Superior temporal gyrus (tissue), 1 donor: ENCODE measurements around the gene MTX2.
"Not testable (repeated sequence)": the region's sequence is repeated elsewhere in the genome, so short reads cannot be mapped to it uniquely, and the experiment has no call there.

Source experiments
- DNase-seq: peaks from one replicate; pipeline ENCODE4 v3.0.0-alpha.2; 2016; ENCODE audit errors: extremely low spot score

MTX2 gene

GRCh38 chr2:176285321-176285720 is 16.1 kb downstream of the MTX2 start:
- no peak for DNase-seq

- DNase-seq = no peak
These were observed 22.1 kb downstream of the MTX2 start for GRCh38 chr2:176291335-176291734.

GRCh38 chr2:176291809-176292283 is 22.6 kb downstream of the MTX2 start:
- DNase-seq = no peak

- no peak for DNase-seq
These were observed 23.4 kb downstream of the MTX2 start for GRCh38 chr2:176292608-176293007.

- DNase-seq = no peak
These were observed 24.1 kb downstream of the MTX2 start for GRCh38 chr2:176293334-176293733.

- DNase-seq = no peak
These were observed 27.8 kb downstream of the MTX2 start for GRCh38 chr2:176297067-176297466.

GRCh38 chr2:176297737-176298136 is 28.5 kb downstream of the MTX2 start:
- DNase-seq = no peak

GRCh38 chr2:176306020-176306419 is 36.8 kb downstream of the MTX2 start:
- DNase-seq = not testable (repeated sequence)

GRCh38 chr2:176317199-176317598 is 48.0 kb downstream of the MTX2 start:
- DNase-seq = no peak

GRCh38 chr2:176317623-176318065 is 48.4 kb downstream of the MTX2 start:
- DNase-seq = no peak

GRCh38 chr2:176321916-176322315 is 52.7 kb downstream of the MTX2 start:
- no peak for DNase-seq

- DNase-seq = no peak
These were observed 55.6 kb downstream of the MTX2 start for GRCh38 chr2:176324862-176325261.

GRCh38 chr2:176325732-176326131 is 56.5 kb downstream of the MTX2 start:
- no peak for DNase-seq

- DNase-seq = no peak
These were observed 58.9 kb downstream of the MTX2 start for GRCh38 chr2:176328149-176328548.

- DNase-seq = no peak
These were observed 61.4 kb downstream of the MTX2 start for GRCh38 chr2:176330612-176331011.

- no peak for DNase-seq
These were observed 62.4 kb downstream of the MTX2 start for GRCh38 chr2:176331646-176332045.

- no peak for DNase-seq
These were observed 65.5 kb downstream of the MTX2 start for GRCh38 chr2:176334729-176335128.

GRCh38 chr2:176338395-176338794 is 69.2 kb downstream of the MTX2 start:
- DNase-seq = no peak

GRCh38 chr2:176339208-176339607 is 70.0 kb downstream of the MTX2 start:
- DNase-seq = no peak

- no peak for DNase-seq
These were observed 87.0 kb downstream of the MTX2 start for GRCh38 chr2:176356251-176356650.

GRCh38 chr2:176364273-176364977 is 95.2 kb downstream of the MTX2 start:
- no peak for DNase-seq

- DNase-seq = no peak
These were observed 99.1 kb downstream of the MTX2 start for GRCh38 chr2:176368349-176368748.

GRCh38 chr2:176370467-176371171 is 101.4 kb downstream of the MTX2 start:
- DNase-seq = no peak
